ENCODE measurements around the gene ASCL1.

DNA sequence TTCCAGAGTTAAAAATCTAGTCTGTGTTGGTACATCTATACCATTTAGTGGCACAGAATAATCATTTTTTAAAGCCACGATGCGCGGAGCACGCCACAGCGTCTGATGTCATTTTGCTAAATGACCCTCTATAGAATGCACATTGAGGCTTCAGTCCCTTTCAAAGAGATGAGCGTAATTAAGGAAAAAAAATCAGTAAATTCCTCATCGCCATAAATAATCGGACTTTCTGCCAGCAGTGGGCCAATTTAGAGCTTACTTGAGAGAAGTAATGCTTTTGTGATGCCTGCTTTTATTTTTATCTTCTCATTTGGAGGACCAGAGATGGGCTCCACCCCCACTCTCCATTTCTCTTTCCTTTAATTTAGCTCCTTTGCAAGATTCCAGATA, 4.0 kb downstream of the ASCL1 start:
- TF ChIP-seq, protein P1, sequence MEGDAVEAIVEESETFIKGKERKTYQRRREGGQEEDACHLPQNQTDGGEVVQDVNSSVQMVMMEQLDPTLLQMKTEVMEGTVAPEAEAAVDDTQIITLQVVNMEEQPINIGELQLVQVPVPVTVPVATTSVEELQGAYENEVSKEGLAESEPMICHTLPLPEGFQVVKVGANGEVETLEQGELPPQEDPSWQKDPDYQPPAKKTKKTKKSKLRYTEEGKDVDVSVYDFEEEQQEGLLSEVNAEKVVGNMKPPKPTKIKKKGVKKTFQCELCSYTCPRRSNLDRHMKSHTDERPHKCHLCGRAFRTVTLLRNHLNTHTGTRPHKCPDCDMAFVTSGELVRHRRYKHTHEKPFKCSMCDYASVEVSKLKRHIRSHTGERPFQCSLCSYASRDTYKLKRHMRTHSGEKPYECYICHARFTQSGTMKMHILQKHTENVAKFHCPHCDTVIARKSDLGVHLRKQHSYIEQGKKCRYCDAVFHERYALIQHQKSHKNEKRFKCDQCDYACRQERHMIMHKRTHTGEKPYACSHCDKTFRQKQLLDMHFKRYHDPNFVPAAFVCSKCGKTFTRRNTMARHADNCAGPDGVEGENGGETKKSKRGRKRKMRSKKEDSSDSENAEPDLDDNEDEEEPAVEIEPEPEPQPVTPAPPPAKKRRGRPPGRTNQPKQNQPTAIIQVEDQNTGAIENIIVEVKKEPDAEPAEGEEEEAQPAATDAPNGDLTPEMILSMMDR (conservative IDR thresholded peaks at IDR 0.05 in 1 of 2, IDR thresholded peaks at IDR 0.05 in 1 of 2; ENCODE audit: low read depth in 1 of 2, low read length in 2 of 2) = no peak
- no peak for TF ChIP-seq EZH2 (IDR thresholded peaks at IDR 0.05; ENCODE audit: low read length, missing control alignments)

All from fibroblast of lung (primary cell).